Endothelial cell of umbilical vein (primary cell): ENCODE data around the gene PNLIPRP2. TPM values are rescaled to one million over a fixed set of nuclear protein-coding genes. Genes with fewer than 3 reads are reported as not detected.

ENCODE experiments used
- BruUV-seq: library from RNA; stranded (reverse); fragments of 400-500 nt; replicated peaks from 2 replicates; lab custom pipeline; 2021; lab: Mats Ljungman, UMichigan
- CTCF ChIA-PET: fragments of 300-600, 350-600 bp; sonication (Branson Sonifier 250); formaldehyde crosslinking; loops from one replicate; lab custom pipeline; 2021; ENCODE audit warnings: antibody characterized with exemption, inconsistent platforms; lab: Charles Lee
- POLR2A ChIA-PET: fragments of 300-600, 350-600 bp; sonication (Branson Sonifier 250); formaldehyde crosslinking; loops from one replicate; lab custom pipeline; 2021; ENCODE audit warnings: antibody characterized with exemption, inconsistent platforms; lab: Charles Lee
- DNase-seq: peaks from one replicate; pipeline ENCODE4 v3.0.0-alpha.2; 2011; ENCODE audit warnings: low read depth, low spot score
- FAIRE-seq: peaks from 2 replicates; lab custom pipeline; 2011; peaks lifted over from hg19 to GRCh38; lab: Jason Lieb, UNC
- H2AFZ ChIP-seq: 2 replicates; pipeline ENCODE4 v1.6.0; 2012; ENCODE audit warnings: low read depth, low read length, control low read depth, inconsistent platforms
- H3K27ac ChIP-seq: 2 replicates; pipeline ENCODE4 v1.5.1; 2011; ENCODE audit warnings: low read depth, mild to moderate bottlenecking, control low read depth, low read length, moderate library complexity; ENCODE audit not compliant: insufficient read depth
- H3K27me3 ChIP-seq, 2 experiments: 2 replicates each; pipeline versions ENCODE4 v1.6.0 to v1.6.1; 2011; ENCODE audit warnings: low read length in 2 of 2, mixed read lengths in 1 of 2; ENCODE audit not compliant: control insufficient read depth in 2 of 2, insufficient read depth in 2 of 2
- H3K36me3 ChIP-seq, 2 experiments: 2 replicates in 1 of 2; 3 replicates in 1 of 2; pipeline ENCODE4 v1.5.1; 2011; ENCODE audit warnings: low read length in 2 of 2, mild to moderate bottlenecking in 1 of 2, moderate library complexity in 1 of 2; ENCODE audit not compliant: control insufficient read depth in 2 of 2, insufficient read depth in 2 of 2; ENCODE audit errors: extremely low read depth in 1 of 2
- H3K4me1 ChIP-seq: 3 replicates; pipeline ENCODE4 v1.5.1; 2011; ENCODE audit warnings: mild to moderate bottlenecking, low read length; ENCODE audit not compliant: control insufficient read depth, insufficient read depth; ENCODE audit errors: extremely low read depth
- H3K4me2 ChIP-seq: 2 replicates; pipeline ENCODE4 v1.6.1; 2011; ENCODE audit warnings: low read length, control low read depth, mixed read lengths; ENCODE audit not compliant: insufficient read depth
- H3K4me3 ChIP-seq, 3 experiments: fragments of 200-600 bp in 1 of 3; sonication (generic), shearing (Covaris generic) in 1 of 3; replicated peaks in 1 of 3; 2 replicates each; pipeline ENCODE4 v1.5.1; 2011 to 2016; ENCODE audit warnings: control low read depth in 3 of 3, low read length in 3 of 3, mild to moderate bottlenecking in 2 of 3, inconsistent platforms in 1 of 3, low read depth in 1 of 3, moderate library complexity in 1 of 3; ENCODE audit not compliant: insufficient read depth in 1 of 3
- H3K79me2 ChIP-seq: 2 replicates; pipeline ENCODE4 v1.6.0; 2012; ENCODE audit warnings: low read length, inconsistent platforms; ENCODE audit not compliant: control insufficient read depth, insufficient read depth
- H3K9ac ChIP-seq: replicated peaks from 2 replicates; pipeline ENCODE3; 2011; ENCODE audit warnings: low read length, control low read depth; ENCODE audit not compliant: insufficient read depth; ENCODE audit errors: extremely low read depth
- H3K9me1 ChIP-seq: replicated peaks from 3 replicates; pipeline ENCODE4 v1.6.0; 2011; ENCODE audit warnings: mild to moderate bottlenecking, low read length; ENCODE audit not compliant: control insufficient read depth, insufficient read depth; ENCODE audit errors: extremely low read depth
- H3K9me3 ChIP-seq: replicated peaks from 2 replicates; pipeline ENCODE4 v1.5.1; 2012; ENCODE audit warnings: low read length, inconsistent platforms; ENCODE audit not compliant: control insufficient read depth, insufficient read depth
- H4K20me1 ChIP-seq: replicated peaks from 2 replicates; pipeline ENCODE3; 2011; ENCODE audit warnings: mild to moderate bottlenecking, low read length; ENCODE audit not compliant: control insufficient read depth, insufficient read depth; ENCODE audit errors: extremely low read depth
- EZH2 ChIP-seq: IDR thresholded peaks from 2 replicates; pipeline ENCODE4 v1.6.1; 2012; ENCODE audit warnings: borderline replicate concordance, low read depth, mild to moderate bottlenecking, moderate library complexity, low read length, inconsistent platforms; ENCODE audit not compliant: severe bottlenecking
- FOS ChIP-seq: IDR thresholded peaks from 2 replicates; pipeline ENCODE4 v1.6.1; 2011; ENCODE audit warnings: mild to moderate bottlenecking, low read length, moderate library complexity, borderline replicate concordance; ENCODE audit not compliant: insufficient read depth
- GATA2 ChIP-seq: IDR thresholded peaks from 2 replicates; pipeline ENCODE4 v1.7.0; 2011; ENCODE audit warnings: low read depth, mild to moderate bottlenecking, moderate library complexity, mixed read lengths, low read length; ENCODE audit not compliant: insufficient read length, insufficient read depth
- JUN ChIP-seq: IDR thresholded peaks from 2 replicates; pipeline ENCODE4 v1.6.1; 2011; ENCODE audit warnings: borderline replicate concordance, low read depth; ENCODE audit not compliant: insufficient read length, insufficient read depth
- MYC ChIP-seq: IDR thresholded peaks from one replicate; pipeline ENCODE4 v1.6.1; 2011; ENCODE audit warnings: mild to moderate bottlenecking, low read depth, low read length
- POLR2A ChIP-seq: IDR thresholded peaks from 2 replicates; pipeline ENCODE4 v1.6.1; 2012; ENCODE audit warnings: low read depth, mild to moderate bottlenecking, control low read depth, low read length
- POLR2AphosphoS5 ChIP-seq: IDR thresholded peaks from 2 replicates; pipeline ENCODE4 v1.6.1; 2012; ENCODE audit warnings: low read depth, mild to moderate bottlenecking, control low read depth, low read length, moderate library complexity; ENCODE audit not compliant: insufficient read depth
- dilution Hi-C: fragments of 300-500 bp; cut with MboI; formaldehyde crosslinking; loops from one replicate; pipeline ENCODE4 v1.15.0; 2019; ENCODE audit warnings: low sequenced_read_pairs; ENCODE audit not compliant: extremely low pct_ligation_motif_present
- intact Hi-C: fragments of 100-400 bp; cut with micrococcal nuclease; formaldehyde crosslinking; loops from one replicate; pipeline ENCODE4 v1.10.0; 2022
- polyA plus RNA-seq, 4 experiments: library from polyadenylated mRNA; depleted of rRNA in 3 of 4; stranded (reverse) in 3 of 4; unstranded in 1 of 4; fragments of >200 nt; gene quantifications; 2 replicates each; pipeline versions ENCODE4 v1.2.1 to v1.2.3, GENCODE V29; 2011 to 2012; ENCODE audit warnings: missing spikeins in 1 of 4
- total RNA-seq: library from RNA; stranded (reverse); gene quantifications from 2 replicates; pipeline ENCODE4 v1.2.3, GENCODE V29; 2021
- TF ChIP-seq, protein P1 (sequence below), 2 donors: IDR thresholded peaks; 1 replicate in 1 of 2; 2 replicates in 1 of 2; pipeline ENCODE4 v1.5.1; 2011; ENCODE audit warnings: low read length in 2 of 2, mild to moderate bottlenecking in 2 of 2, moderate library complexity in 2 of 2, control low read depth in 1 of 2, inconsistent platforms in 1 of 2, low read depth in 1 of 2; ENCODE audit not compliant: insufficient read depth in 1 of 2; ENCODE audit errors: extremely low read depth in 1 of 2
- TF ChIP-seq, protein P2 (sequence below): IDR thresholded peaks from 2 replicates; pipeline ENCODE4 v1.6.1; 2011; ENCODE audit not compliant: insufficient read depth, insufficient read length

The PNLIPRP2 gene
- total and polyA plus RNA-seq, 2 donors (not counting 3 experiments of a cell fraction or from before 2014, with no cell fraction given): not detected

DNA sequence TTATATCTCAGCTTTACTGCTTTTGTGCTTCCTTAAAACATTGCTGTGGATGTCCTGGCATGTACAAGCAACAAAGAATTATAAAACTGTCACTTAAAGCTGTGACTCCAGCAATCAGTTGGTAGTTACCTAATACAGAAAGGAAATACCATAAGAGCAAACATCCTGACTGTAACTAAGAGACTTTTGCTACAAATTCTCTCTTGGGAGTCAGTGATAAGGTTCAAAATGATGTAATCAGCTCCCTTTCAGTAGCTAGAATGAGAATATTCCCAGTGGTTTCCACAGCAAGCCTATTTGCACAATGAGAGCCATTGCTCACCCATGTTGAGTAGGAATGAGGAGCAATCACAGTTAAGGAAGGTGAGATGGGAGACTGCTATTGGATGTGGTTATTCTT lies 22.4 kb upstream of the PNLIPRP2 start:
- DNase-seq (no peak), FAIRE-seq (no peak)
- no TSS peak for BruUV-seq
- Histone ChIP-seq H3K36me3 (no peaks in the 10 kb centered on the region), H3K27me3 (no peaks in the 10 kb centered on the region), H3K9me1 (no peaks in the 10 kb centered on the region), H2AFZ (no peak overlapping the region), H3K9ac (no peak overlapping the region), H3K27ac (no peak overlapping the region), H3K4me1 (no peaks in the 10 kb centered on the region), H3K4me3 (no peak overlapping the region), H3K4me2 (no peak overlapping the region), H3K9me3 (no peaks in the 10 kb centered on the region), H3K79me2 (no peaks in the 10 kb centered on the region), H4K20me1 (no peaks in the 10 kb centered on the region)
- ChIA-PET POLR2A (no interaction called here), CTCF (no interaction called here)
- intact Hi-C loops: no loop called here
- TF ChIP-seq MYC: no peak
- TF ChIP-seq FOS: no peak
- TF ChIP-seq, protein P1, sequence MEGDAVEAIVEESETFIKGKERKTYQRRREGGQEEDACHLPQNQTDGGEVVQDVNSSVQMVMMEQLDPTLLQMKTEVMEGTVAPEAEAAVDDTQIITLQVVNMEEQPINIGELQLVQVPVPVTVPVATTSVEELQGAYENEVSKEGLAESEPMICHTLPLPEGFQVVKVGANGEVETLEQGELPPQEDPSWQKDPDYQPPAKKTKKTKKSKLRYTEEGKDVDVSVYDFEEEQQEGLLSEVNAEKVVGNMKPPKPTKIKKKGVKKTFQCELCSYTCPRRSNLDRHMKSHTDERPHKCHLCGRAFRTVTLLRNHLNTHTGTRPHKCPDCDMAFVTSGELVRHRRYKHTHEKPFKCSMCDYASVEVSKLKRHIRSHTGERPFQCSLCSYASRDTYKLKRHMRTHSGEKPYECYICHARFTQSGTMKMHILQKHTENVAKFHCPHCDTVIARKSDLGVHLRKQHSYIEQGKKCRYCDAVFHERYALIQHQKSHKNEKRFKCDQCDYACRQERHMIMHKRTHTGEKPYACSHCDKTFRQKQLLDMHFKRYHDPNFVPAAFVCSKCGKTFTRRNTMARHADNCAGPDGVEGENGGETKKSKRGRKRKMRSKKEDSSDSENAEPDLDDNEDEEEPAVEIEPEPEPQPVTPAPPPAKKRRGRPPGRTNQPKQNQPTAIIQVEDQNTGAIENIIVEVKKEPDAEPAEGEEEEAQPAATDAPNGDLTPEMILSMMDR (IDR thresholded peaks at IDR 0.05; ENCODE audit: extremely low read depth in 1 of 2, insufficient read depth in 1 of 2, low read depth in 1 of 2, low read length in 2 of 2): no peak
- dilution Hi-C loops: no loop called here

DNA sequence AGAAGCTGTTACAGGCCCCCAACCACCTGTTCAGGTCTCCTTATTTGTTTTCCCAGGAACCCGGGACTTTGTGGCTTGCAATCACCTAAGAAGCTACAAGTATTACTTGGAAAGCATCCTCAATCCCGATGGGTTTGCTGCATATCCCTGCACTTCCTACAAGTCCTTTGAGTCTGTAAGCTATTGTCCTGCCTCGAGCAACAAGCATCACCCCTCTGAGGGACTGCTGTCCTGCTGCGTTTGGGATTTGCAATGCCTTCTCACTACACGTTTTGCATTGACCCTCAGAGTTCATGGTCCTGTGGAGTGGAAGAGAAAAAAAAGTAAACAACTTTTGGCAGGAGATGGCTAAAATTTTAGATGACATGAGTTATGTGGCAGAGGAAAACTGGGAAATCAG lies 20.8 kb upstream of the PNLIPRP2 start:
- Histone ChIP-seq H3K36me3 (no peaks in the 10 kb centered on the region), H3K4me2 (no peak overlapping the region), H3K27ac (no peak overlapping the region), H3K4me1 (no peaks in the 10 kb centered on the region), H3K9me1 (no peaks in the 10 kb centered on the region), H3K27me3 (no peaks in the 10 kb centered on the region), H3K9ac (no peak overlapping the region), H3K4me3 (no peak overlapping the region), H3K9me3 (no peaks in the 10 kb centered on the region), H4K20me1 (no peaks in the 10 kb centered on the region), H3K79me2 (no peaks in the 10 kb centered on the region), H2AFZ (no peak overlapping the region)
- TF ChIP-seq JUN (no peak), FOS (no peak), POLR2A (no peak), MYC (no peak), GATA2 (no peak), POLR2AphosphoS5 (no peak), EZH2 (no peak)
- TF ChIP-seq, protein P1 (IDR thresholded peaks at IDR 0.05; ENCODE audit: extremely low read depth in 1 of 2, insufficient read depth in 1 of 2, low read depth in 1 of 2, low read length in 2 of 2): no peak
- TF ChIP-seq, protein P2, sequence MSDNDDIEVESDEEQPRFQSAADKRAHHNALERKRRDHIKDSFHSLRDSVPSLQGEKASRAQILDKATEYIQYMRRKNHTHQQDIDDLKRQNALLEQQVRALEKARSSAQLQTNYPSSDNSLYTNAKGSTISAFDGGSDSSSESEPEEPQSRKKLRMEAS: no peak
- DNase-seq (no peak), FAIRE-seq (no peak)
- ChIA-PET CTCF (no interaction called here), POLR2A (no interaction called here)
- no TSS peak for BruUV-seq
- dilution Hi-C loops (no loop called here), intact Hi-C loops (no loop called here)
